Parathyroid adenoma (tissue), 2 donors: Measurements from ENCODE around the gene ARHGAP30.
"Not testable (repeated sequence)": the region's sequence is repeated elsewhere in the genome, so short reads cannot be mapped to it uniquely, and the experiment has no call there.

ENCODE experiments used
- H2AFZ ChIP-seq: fragments of 300-600 bp; sonication (generic); one replicate; pipeline ENCODE4 v1.7.0; 2017; ENCODE audit warnings: antibody characterized with exemption, mild to moderate bottlenecking
- H3K27ac ChIP-seq: fragments of 300-600 bp; sonication (generic); one replicate; pipeline ENCODE4 v1.7.0; 2017
- H3K27me3 ChIP-seq: fragments of 300-600 bp; sonication (generic); one replicate; pipeline ENCODE4 v1.7.0; 2017; ENCODE audit warnings: low read length; ENCODE audit not compliant: control insufficient read depth, insufficient read depth
- H3K36me3 ChIP-seq: fragments of 300-600 bp; sonication (generic); one replicate; pipeline ENCODE4 v1.7.0; 2017; ENCODE audit warnings: low read length; ENCODE audit not compliant: control insufficient read depth, insufficient read depth
- H3K4me1 ChIP-seq: fragments of 300-600 bp; sonication (generic); one replicate; pipeline ENCODE4 v1.7.0; 2017; ENCODE audit warnings: control low read depth
- H3K4me2 ChIP-seq: fragments of 300-600 bp; sonication (generic); one replicate; pipeline ENCODE4 v1.7.0; 2017; ENCODE audit warnings: low read length
- H3K4me3 ChIP-seq: fragments of 300-600 bp; sonication (generic); one replicate; pipeline ENCODE4 v1.7.0; 2017; ENCODE audit warnings: low read depth, low read length
- H3K79me2 ChIP-seq: fragments of 300-600 bp; sonication (generic); one replicate; pipeline ENCODE4 v1.7.0; 2017; ENCODE audit warnings: control low read depth
- H3K9ac ChIP-seq: fragments of 300-600 bp; sonication (generic); one replicate; pipeline ENCODE4 v1.7.0; 2017; ENCODE audit warnings: mild to moderate bottlenecking
- H3K9me3 ChIP-seq: fragments of 300-600 bp; sonication (generic); one replicate; pipeline ENCODE4 v1.7.0; 2017; ENCODE audit warnings: low read length; ENCODE audit not compliant: control insufficient read depth
- TF ChIP-seq, protein P1 (sequence below): fragments of 300-600 bp; sonication (generic); IDR thresholded peaks from one replicate; pipeline ENCODE4 v1.7.0; 2017; ENCODE audit warnings: antibody characterized with exemption, mild to moderate bottlenecking
- donor health status: primary hyperparathyroidism.

Gene ARHGAP30

GRCh38 chr1:161020509-161021164, 49.1 kb downstream of the ARHGAP30 start, which contains the start of gene F11R:
TSS of gene F11R (minus strand) at chr1:161021152. CDS start at chr1:161021073, 79 bp downstream.
- H3K27ac ChIP-seq, result peak within 1 kb of the TSS; percentile 67
- no peaks in the 10 kb centered on the region for H3K4me1 ChIP-seq
- TF ChIP-seq, protein P1, sequence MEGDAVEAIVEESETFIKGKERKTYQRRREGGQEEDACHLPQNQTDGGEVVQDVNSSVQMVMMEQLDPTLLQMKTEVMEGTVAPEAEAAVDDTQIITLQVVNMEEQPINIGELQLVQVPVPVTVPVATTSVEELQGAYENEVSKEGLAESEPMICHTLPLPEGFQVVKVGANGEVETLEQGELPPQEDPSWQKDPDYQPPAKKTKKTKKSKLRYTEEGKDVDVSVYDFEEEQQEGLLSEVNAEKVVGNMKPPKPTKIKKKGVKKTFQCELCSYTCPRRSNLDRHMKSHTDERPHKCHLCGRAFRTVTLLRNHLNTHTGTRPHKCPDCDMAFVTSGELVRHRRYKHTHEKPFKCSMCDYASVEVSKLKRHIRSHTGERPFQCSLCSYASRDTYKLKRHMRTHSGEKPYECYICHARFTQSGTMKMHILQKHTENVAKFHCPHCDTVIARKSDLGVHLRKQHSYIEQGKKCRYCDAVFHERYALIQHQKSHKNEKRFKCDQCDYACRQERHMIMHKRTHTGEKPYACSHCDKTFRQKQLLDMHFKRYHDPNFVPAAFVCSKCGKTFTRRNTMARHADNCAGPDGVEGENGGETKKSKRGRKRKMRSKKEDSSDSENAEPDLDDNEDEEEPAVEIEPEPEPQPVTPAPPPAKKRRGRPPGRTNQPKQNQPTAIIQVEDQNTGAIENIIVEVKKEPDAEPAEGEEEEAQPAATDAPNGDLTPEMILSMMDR, result peak; percentile 20
- H3K4me2 ChIP-seq, result peak within 1 kb of the TSS; percentile 92
- no peaks in the 10 kb centered on the region for H3K9me3 ChIP-seq
- no peaks in the 10 kb centered on the region for H3K27me3 ChIP-seq
- H3K4me3 ChIP-seq, result peak within 1 kb of the TSS; percentile 99
- no peaks in the 10 kb centered on the region for H3K36me3 ChIP-seq
- H3K9ac ChIP-seq, result peak within 1 kb of the TSS; percentile 67
- peaks cover 10% of the 10 kb centered on the region for H3K79me2 ChIP-seq
- peak within 1 kb of the TSS; percentile 85 for H2AFZ ChIP-seq

GRCh38 chr1:161019751-161020495, 49.8 kb downstream of the ARHGAP30 start:
- Histone ChIP-seq H3K9me3 (no peaks in the 10 kb centered on the region), H3K36me3 (no peaks in the 10 kb centered on the region), H3K4me3 (peak overlapping the region; percentile 99), H3K27me3 (no peaks in the 10 kb centered on the region), H3K79me2 (peaks cover 10% of the 10 kb centered on the region), H3K4me1 (no peaks in the 10 kb centered on the region), H3K9ac (no peak overlapping the region), H2AFZ (peak overlapping the region; percentile 85), H3K4me2 (peak overlapping the region; percentile 92), H3K27ac (peak overlapping the region; percentile 67)
- TF ChIP-seq, protein P1, result no peak

DNA sequence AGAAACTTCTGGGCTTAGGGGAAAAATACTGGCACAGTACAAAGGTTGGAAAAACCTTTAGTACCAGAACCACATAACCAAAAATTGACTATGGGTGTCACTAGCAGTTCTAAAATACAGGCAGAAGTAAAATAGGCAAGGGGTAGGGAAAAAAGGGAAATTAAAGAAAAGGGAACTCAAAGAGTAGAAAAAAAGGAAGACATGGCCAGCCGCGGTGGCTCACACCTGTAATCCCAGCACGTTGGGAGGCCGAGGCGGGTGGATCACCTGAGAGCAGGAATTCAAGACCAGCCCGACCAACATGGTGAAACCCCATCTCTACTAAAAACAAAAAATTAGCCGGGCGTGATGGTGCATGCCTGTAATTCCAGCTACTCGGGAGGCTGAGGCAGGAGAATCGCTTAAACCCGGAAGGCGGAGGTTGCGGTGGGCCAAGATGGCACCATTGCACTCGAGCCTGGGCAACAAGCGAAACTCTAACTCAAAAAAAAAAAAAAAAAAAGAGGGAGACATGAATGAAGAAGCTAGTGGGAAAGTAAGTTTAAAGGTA, 50.5 kb downstream of the ARHGAP30 start:
- not testable (repeated sequence) for H3K9me3 ChIP-seq, H3K27ac ChIP-seq, H3K36me3 ChIP-seq, H3K4me3 ChIP-seq, H3K4me1 ChIP-seq, H3K27me3 ChIP-seq, H2AFZ ChIP-seq, H3K9ac ChIP-seq
- Histone ChIP-seq H3K4me2 (peak overlapping the region; percentile 92), H3K79me2 (peaks cover 12% of the 10 kb centered on the region)

DNA sequence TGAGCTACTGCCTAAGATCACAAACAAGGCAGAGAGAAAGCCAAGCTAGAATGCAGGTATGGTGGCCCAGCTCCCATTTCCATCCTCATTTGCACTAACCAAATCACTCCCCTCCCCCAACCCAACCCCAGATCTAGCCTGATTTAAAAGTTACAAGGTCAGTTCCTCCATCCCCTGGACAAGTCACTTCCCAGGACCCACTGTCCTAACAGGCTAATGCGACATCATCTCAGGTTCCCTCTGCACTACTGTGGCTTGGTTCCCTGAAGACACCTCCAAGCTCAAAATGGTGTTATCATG, 51.1 kb downstream of the ARHGAP30 start:
- TF ChIP-seq, protein P1, result no peak
- Histone ChIP-seq H3K4me2 (no peak overlapping the region), H2AFZ (no peak overlapping the region), H3K36me3 (no peaks in the 10 kb centered on the region), H3K79me2 (peaks cover 13% of the 10 kb centered on the region), H3K4me1 (peaks cover 7% of the 10 kb centered on the region), H3K9me3 (no peaks in the 10 kb centered on the region), H3K4me3 (no peak overlapping the region), H3K27me3 (no peaks in the 10 kb centered on the region), H3K27ac (no peak overlapping the region), H3K9ac (no peak overlapping the region)

DNA sequence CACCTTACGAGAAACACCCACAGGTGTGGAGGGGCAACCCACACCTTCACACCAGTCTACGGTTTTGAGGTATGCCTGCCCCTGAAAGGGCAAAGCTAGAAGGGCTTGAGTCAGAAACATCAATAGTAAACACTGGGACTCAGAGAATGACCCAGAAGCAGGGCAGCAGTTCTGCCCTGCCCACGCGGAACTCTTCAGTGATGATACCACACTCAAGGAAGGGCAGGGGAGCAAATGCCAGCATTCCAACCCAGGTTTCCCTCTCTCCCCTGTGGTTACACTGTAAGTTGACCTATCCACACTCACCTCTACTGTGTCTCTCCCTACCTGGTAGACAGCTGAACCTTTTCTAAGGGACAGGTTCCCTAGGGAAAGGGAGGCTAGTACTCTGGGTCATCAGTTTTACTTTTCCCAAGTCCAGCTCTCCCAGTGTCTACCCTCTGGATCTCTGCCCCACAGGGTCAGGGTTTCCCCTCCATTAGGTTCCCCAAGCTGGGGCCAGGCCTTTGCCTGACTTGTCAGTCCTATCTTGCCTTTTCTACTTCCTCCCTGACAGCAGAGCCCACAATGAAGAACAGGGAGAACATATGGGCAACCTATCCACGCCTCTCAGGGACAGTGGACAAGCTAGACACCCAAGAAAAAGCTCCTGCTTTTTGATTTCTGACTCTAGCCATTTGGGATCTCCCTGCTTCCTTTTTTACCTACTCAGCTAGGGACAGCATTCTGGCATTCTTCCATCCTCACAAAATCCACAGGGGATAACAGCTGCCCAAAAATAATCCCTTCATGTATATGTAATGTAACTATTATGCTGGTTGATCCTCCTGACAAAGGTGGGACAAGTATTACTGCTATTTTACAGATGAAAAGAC, 51.7 kb downstream of the ARHGAP30 start:
- H3K4me3 ChIP-seq, result no peak overlapping the region
- H3K27ac ChIP-seq, result no peak overlapping the region
- no peaks in the 10 kb centered on the region for H3K36me3 ChIP-seq
- peaks cover 13% of the 10 kb centered on the region for H3K79me2 ChIP-seq
- peaks cover 11% of the 10 kb centered on the region for H3K4me1 ChIP-seq
- H3K9me3 ChIP-seq, result no peaks in the 10 kb centered on the region
- no peaks in the 10 kb centered on the region for H3K27me3 ChIP-seq
- TF ChIP-seq, protein P1, result no peak
- H3K4me2 ChIP-seq, result no peak overlapping the region
- H2AFZ ChIP-seq, result no peak overlapping the region
- H3K9ac ChIP-seq, result no peak overlapping the region

DNA sequence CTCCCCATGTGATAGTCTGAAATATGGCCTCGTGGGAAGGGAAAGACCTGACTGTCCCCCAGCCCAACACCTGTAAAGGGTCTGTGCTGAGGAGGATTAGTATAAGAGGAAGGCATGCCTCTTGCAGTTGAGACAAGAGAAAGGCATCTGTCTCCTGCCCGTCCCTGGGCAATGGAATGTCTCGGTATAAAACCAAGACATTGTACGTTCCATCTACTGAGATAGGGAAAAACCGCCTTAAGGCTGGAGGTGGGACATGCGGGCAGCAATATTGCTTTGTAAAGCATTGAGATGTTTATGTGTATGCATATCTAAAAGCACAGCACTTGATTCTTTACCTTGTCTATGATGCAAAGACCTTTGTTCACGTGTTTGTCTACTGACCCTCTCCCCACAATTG, 52.5 kb downstream of the ARHGAP30 start:
- not testable (repeated sequence) for H3K36me3 ChIP-seq, H3K9me3 ChIP-seq, H3K4me3 ChIP-seq, H3K27ac ChIP-seq, H3K4me2 ChIP-seq, H3K27me3 ChIP-seq, H2AFZ ChIP-seq, H3K9ac ChIP-seq
- peaks cover 13% of the 10 kb centered on the region for H3K79me2 ChIP-seq
- peaks cover 11% of the 10 kb centered on the region for H3K4me1 ChIP-seq

- H3K4me3 ChIP-seq, H3K9ac ChIP-seq, H3K36me3 ChIP-seq, H3K27ac ChIP-seq, H3K4me2 ChIP-seq, H3K9me3 ChIP-seq, H2AFZ ChIP-seq, H3K27me3 ChIP-seq: not testable (repeated sequence)
- peaks cover 15% of the 10 kb centered on the region for H3K79me2 ChIP-seq
- peaks cover 11% of the 10 kb centered on the region for H3K4me1 ChIP-seq
These were observed 53.0 kb downstream of the ARHGAP30 start for GRCh38 chr1:161016683-161017082.
